GM10266 (cell line): ENCODE data around the gene GALNT17.

Source experiments
- DNase-seq: peaks from one replicate; pipeline ENCODE4 v3.0.0; 2012; ENCODE audit errors: extremely low spot score
- TF ChIP-seq, protein P1 (sequence below): IDR thresholded peaks from 2 replicates; pipeline ENCODE4 v1.5.1; 2012; ENCODE audit warnings: mild to moderate bottlenecking, low read depth; ENCODE audit not compliant: control insufficient read depth, insufficient read depth; ENCODE audit errors: missing control alignments

The GALNT17 gene

DNA sequence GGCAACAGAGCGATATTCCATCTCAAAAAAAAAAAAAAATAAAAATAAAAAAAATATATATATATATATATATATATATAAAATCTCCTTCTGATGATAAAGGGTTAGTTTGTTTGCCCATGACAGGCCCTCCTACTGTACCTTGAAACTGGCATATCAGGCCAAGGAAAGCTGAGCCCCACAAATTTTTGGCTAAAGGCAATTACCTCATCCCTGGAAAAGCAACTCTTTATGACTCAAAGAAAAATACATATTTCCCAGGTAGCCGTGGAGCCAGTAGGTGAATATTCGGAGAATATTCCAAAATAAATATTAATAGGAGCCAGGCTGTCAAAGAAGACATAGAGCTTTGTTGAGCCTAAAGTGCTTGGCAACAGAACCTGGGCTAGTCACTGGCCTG, 245.1 kb downstream of the GALNT17 start:
- TF ChIP-seq, protein P1, sequence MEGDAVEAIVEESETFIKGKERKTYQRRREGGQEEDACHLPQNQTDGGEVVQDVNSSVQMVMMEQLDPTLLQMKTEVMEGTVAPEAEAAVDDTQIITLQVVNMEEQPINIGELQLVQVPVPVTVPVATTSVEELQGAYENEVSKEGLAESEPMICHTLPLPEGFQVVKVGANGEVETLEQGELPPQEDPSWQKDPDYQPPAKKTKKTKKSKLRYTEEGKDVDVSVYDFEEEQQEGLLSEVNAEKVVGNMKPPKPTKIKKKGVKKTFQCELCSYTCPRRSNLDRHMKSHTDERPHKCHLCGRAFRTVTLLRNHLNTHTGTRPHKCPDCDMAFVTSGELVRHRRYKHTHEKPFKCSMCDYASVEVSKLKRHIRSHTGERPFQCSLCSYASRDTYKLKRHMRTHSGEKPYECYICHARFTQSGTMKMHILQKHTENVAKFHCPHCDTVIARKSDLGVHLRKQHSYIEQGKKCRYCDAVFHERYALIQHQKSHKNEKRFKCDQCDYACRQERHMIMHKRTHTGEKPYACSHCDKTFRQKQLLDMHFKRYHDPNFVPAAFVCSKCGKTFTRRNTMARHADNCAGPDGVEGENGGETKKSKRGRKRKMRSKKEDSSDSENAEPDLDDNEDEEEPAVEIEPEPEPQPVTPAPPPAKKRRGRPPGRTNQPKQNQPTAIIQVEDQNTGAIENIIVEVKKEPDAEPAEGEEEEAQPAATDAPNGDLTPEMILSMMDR: no peak
- DNase-seq: no peak

DNA sequence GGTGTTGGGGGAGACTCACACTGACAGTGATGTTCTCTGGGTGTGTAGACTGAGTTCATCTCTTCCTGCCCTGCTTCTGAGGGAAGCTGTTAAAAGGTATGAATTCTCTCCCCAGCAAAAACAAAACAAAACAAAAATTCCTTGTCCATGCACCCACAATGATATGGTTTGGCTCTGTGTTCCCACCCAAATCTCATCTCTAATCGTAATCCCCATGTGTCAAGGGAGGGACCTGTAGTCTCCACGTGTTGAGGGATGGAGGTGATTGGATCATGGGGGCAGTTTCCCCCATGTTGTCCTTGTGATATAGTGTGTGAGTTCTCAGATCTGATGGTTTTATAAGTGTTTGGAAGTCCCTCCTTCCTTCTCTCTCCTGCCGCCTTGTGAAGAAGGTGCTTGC, 245.5 kb downstream of the GALNT17 start:
- no peak for DNase-seq
- TF ChIP-seq, protein P1: no peak

DNA sequence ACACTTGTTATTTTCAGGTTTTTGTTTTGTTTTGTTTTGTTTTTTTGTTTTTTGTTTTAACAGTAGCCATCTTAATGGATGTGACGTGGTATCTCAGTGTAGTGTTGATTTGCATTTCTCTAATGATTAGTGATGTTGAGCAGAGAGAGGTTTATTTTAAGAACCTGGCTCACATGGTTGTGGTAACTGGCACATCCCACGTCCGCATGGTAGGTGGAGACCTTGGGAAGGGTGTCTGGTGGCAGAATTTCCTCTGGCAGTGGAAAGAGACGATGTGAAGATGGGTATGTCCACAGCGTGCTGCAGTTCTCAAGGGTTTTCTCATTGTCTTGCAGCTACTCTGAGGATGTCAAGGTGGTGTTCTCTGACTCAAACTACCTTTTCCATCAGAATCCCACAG, 252.2 kb downstream of the GALNT17 start:
- no peak for DNase-seq
- TF ChIP-seq, protein P1: no peak

DNA sequence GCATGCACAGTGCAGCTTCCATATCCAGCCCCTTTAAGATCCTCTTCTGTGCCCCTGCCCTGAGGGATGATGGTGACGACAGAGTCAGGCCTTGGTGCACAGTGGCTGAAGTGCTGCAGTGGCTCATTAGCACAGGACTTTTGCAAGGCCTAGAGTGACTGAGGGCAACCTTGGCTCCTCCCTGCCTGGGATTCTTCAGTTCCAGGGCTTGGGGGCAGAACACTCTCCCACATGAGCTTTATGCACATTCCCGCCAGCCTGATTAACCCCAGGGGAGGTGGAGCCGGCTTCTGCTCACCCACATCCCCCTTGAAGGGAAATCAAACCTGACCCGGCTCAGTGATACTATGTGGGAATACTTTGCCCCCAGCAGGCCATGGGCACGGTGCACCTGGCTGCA, 253.4 kb downstream of the GALNT17 start:
- DNase-seq: no peak

DNA sequence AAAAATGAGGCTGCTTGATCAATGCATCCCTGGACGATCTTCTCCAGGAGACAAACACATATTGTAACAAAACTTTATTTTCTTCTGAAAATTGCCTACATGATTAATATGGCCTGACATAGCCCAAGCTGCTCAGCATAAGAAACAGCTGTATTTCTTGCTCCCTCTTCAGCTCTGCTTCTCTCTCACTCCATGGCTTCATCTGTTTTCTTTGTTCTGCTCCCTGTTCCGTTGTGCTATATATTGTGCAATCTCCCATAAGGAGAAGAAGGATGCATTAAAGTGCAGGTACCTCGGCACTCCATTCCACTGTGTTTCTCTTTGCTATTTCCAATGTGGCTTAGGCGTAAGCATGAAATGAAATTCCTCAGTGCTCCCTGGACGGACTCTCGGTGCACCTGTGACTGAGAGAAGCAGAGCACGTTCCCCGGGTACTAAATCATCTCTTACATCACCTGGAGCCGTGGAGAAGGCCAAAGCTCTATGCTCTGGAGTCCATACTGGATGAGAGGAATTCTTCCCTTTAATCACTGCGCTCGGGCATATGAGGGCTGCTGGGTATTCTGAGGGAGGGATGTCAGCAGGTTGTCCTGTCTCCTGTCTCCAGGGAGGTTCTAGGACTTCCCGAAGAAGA, 254.3 kb downstream of the GALNT17 start:
- no peak for DNase-seq
- TF ChIP-seq, protein P1: no peak

More for the DNA sequence above, 253.4 kb downstream of the GALNT17 start:
- TF ChIP-seq, protein P1: no peak

DNA sequence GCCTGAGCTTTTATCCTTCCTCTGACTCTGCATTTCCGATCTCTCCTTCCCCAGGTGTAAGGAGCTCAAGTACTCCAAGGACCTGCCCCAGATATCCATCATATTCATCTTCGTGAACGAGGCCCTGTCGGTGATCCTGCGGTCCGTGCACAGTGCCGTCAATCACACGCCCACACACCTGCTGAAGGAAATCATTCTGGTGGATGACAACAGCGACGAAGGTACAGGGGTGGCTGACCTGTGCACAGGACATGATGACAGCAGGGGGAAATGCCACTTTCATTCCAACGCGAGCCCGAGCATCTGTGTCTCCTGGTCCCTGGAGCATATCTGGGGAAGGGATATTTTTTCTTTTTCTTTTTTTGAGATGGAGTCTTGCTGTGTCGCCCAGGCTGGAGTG, 256.2 kb downstream of the GALNT17 start:
- TF ChIP-seq, protein P1: no peak
- DNase-seq: no peak

DNA sequence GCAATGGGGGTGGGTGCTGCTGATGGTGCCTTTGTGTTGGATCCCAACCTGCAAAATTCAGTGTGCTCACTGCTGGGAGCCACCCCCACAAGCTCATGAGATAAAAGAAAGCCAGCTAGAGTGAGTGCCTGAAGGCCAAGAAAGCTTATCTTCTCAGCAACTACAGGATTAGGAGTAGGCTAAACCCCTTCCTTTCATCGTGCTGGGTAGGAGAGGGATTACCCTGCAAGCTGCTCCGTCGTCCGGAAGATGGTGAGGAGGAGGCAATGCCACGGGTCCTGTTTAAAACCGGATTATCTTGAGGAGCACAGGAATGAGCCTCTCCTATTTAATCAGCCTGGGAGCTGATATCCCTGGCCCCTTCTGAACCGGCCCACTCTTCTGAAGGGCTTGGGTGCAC, 258.0 kb downstream of the GALNT17 start:
- no peak for DNase-seq
- TF ChIP-seq, protein P1: no peak
